Adipose tissue (tissue), 3 donors: ENCODE results near the gene DCDC2C. TPM values are rescaled to one million over a fixed set of nuclear protein-coding genes. Genes with fewer than 3 reads are reported as not detected.
"Not testable (repeated sequence)": the region's sequence is repeated elsewhere in the genome, so short reads cannot be mapped to it uniquely, and the experiment has no call there.

ENCODE experiments used
- H3K27ac ChIP-seq: one replicate; pipeline ENCODE4 v1.5.1; 2013; ENCODE audit warnings: low read depth, low read length
- WGBS, 3 donors: extraction: QIAGEN DNeasy Blood & Tissue Kit; methylation state at CpG; one replicate each; pipeline ENCODE4 v1.1.7; 2013; 5-methylcytosine and 5-hydroxymethylcytosine counted together
- polyA plus RNA-seq, 3 donors: library from polyadenylated mRNA; stranded (reverse); fragments of 200-250 nt; gene quantifications; one replicate each; pipeline ENCODE4 v1.2.3, GENCODE V29; 2013
- donor health status: healthy with polysubstance abuse.
- donor health status: Bipolar disorder and iron deficiency.
- donor health status: healthy.

The DCDC2C gene
- polyA plus RNA-seq, 3 donors, result not detected

- H3K27ac ChIP-seq, result no peak overlapping the region
Measured at GRCh38 chr2:3780477-3781402, 77.4 kb downstream of the DCDC2C start.

GRCh38 chr2:3784731-3785130 lies 81.4 kb downstream of the DCDC2C start:
- WGBS, 3 donors, result 73 to 79% (median 74%) methylated on average over 4 of the region's 4 CpGs

More at GRCh38 chr2:3780477-3781402, 77.4 kb downstream of the DCDC2C start:
- 31 to 36% (median 32%) methylated on average over 23 of the region's 23 CpGs for WGBS, 3 donors

GRCh38 chr2:3785220-3785889 lies 82.0 kb downstream of the DCDC2C start:
- 49 to 81% (median 73%) methylated on average over 15 of the region's 15 CpGs for WGBS, 3 donors
- no peak overlapping the region for H3K27ac ChIP-seq

More at GRCh38 chr2:3784731-3785130, 81.4 kb downstream of the DCDC2C start:
- H3K27ac ChIP-seq, result no peak overlapping the region

GRCh38 chr2:3785890-3786273 lies 82.5 kb downstream of the DCDC2C start:
- H3K27ac ChIP-seq, result no peak overlapping the region
- WGBS, 3 donors, result 83 to 88% (median 88%) methylated on average over 10 of the region's 10 CpGs

- H3K27ac ChIP-seq, result no peak overlapping the region
Measured at GRCh38 chr2:3787768-3788167, 84.4 kb downstream of the DCDC2C start.

- WGBS, 3 donors, result 38 to 50% (median 42%) methylated on average over 1 of the region's 1 CpG
- no peak overlapping the region for H3K27ac ChIP-seq
Measured at GRCh38 chr2:3789256-3789655, 85.9 kb downstream of the DCDC2C start.

GRCh38 chr2:3793249-3793648 lies 89.9 kb downstream of the DCDC2C start:
- WGBS, 3 donors, result 78 to 94% (median 91%) methylated on average over 5 of the region's 5 CpGs

GRCh38 chr2:3801506-3801905 lies 98.1 kb downstream of the DCDC2C start:
- no peak overlapping the region for H3K27ac ChIP-seq
- WGBS, 3 donors, result 64 to 83% (median 71%) methylated on average over 4 of the region's 4 CpGs

More at GRCh38 chr2:3793249-3793648, 89.9 kb downstream of the DCDC2C start:
- no peak overlapping the region for H3K27ac ChIP-seq

GRCh38 chr2:3805201-3805939 lies 102.0 kb downstream of the DCDC2C start:
- WGBS, 3 donors, result 50 to 64% (median 60%) methylated on average over 15 of the region's 15 CpGs
- H3K27ac ChIP-seq, result no peak overlapping the region

GRCh38 chr2:3806168-3806567 lies 102.8 kb downstream of the DCDC2C start:
- 62 to 78% (median 77%) methylated on average over 10 of the region's 10 CpGs for WGBS, 3 donors
- H3K27ac ChIP-seq, result no peak overlapping the region

- no peak overlapping the region for H3K27ac ChIP-seq
- 59 to 93% (median 84%) methylated on average over 7 of the region's 7 CpGs for WGBS, 3 donors
Measured at GRCh38 chr2:3806730-3807129, 103.4 kb downstream of the DCDC2C start.

GRCh38 chr2:3807853-3808252 lies 104.5 kb downstream of the DCDC2C start:
- H3K27ac ChIP-seq, result no peak overlapping the region
- WGBS, 3 donors, result 68 to 80% (median 75%) methylated on average over 3 of the region's 3 CpGs

GRCh38 chr2:3814706-3815245 lies 111.4 kb downstream of the DCDC2C start:
- H3K27ac ChIP-seq, result no peak overlapping the region
- 72 to 93% (median 87%) methylated on average over 7 of the region's 7 CpGs for WGBS, 3 donors

GRCh38 chr2:3817144-3817543 lies 113.8 kb downstream of the DCDC2C start:
- H3K27ac ChIP-seq, result not testable (repeated sequence)
- WGBS, 3 donors, result 68 to 93% (median 89%) methylated on average over 2 of the region's 2 CpGs

GRCh38 chr2:3823748-3824147 lies 120.4 kb downstream of the DCDC2C start:
- 17 to 60% (median 59%) methylated on average over 1 of the region's 1 CpG for WGBS, 3 donors
- no peak overlapping the region for H3K27ac ChIP-seq

- 69 to 71% (median 69%) methylated on average over 6 of the region's 6 CpGs for WGBS, 3 donors
- no peak overlapping the region for H3K27ac ChIP-seq
Measured at GRCh38 chr2:3827673-3828575, 124.5 kb downstream of the DCDC2C start.

GRCh38 chr2:3830796-3831195 lies 127.4 kb downstream of the DCDC2C start:
- WGBS, 3 donors, result 63 to 73% (median 70%) methylated on average over 6 of the region's 6 CpGs
- H3K27ac ChIP-seq, result no peak overlapping the region

GRCh38 chr2:3837086-3837485 lies 133.7 kb downstream of the DCDC2C start:
- no peak overlapping the region for H3K27ac ChIP-seq
- 75 to 79% (median 77%) methylated on average over 7 of the region's 7 CpGs for WGBS, 3 donors
